ENCODE data around the gene CBX6.
A peak's percentile ranks its signal among the peaks of the same experiment; 100 is the strongest.
"Not testable (repeated sequence)": the region's sequence is repeated elsewhere in the genome, so short reads cannot be mapped to it uniquely, and the experiment has no call there.

CBX6 gene

GRCh38 chr22:38872172-38872830 is at the start of gene CBX6:
Gene CBX6 (minus strand): TSS chr22:38872216. CDS start chr22:38872190, 26 bp downstream.
- DNase-seq, result peak; percentile 96

GRCh38 chr22:38921806-38922205 is 49.8 kb upstream of the CBX6 start:
- DNase-seq, result no peak

- no peak for DNase-seq
Observed at GRCh38 chr22:38921120-38921519, 49.1 kb upstream of the CBX6 start.

GRCh38 chr22:38919631-38920190 is 47.7 kb upstream of the CBX6 start:
- DNase-seq, result no peak

- DNase-seq, result no peak
Observed at GRCh38 chr22:38911434-38911833, 39.4 kb upstream of the CBX6 start.

- no peak for DNase-seq
Observed at GRCh38 chr22:38907767-38908166, 35.8 kb upstream of the CBX6 start.

GRCh38 chr22:38906052-38906451 is 34.0 kb upstream of the CBX6 start:
- no peak for DNase-seq

- DNase-seq, result not testable (repeated sequence)
Observed at GRCh38 chr22:38904052-38904617, 32.1 kb upstream of the CBX6 start.

GRCh38 chr22:38901111-38901641 is 29.2 kb upstream of the CBX6 start:
- no peak for DNase-seq

GRCh38 chr22:38900677-38901076 is 28.7 kb upstream of the CBX6 start:
- DNase-seq, result no peak

- no peak for DNase-seq
Observed at GRCh38 chr22:38891256-38891655, 19.2 kb upstream of the CBX6 start.

GRCh38 chr22:38890377-38890776 is 18.4 kb upstream of the CBX6 start:
- DNase-seq, result no peak

- DNase-seq, result no peak
Observed at GRCh38 chr22:38886333-38886732, 14.3 kb upstream of the CBX6 start.

GRCh38 chr22:38882972-38883622 is 11.1 kb upstream of the CBX6 start:
- DNase-seq, result no peak

- no peak for DNase-seq
Observed at GRCh38 chr22:38881997-38882879, 10.2 kb upstream of the CBX6 start.

- no peak for DNase-seq
Observed at GRCh38 chr22:38881464-38881871, 9.5 kb upstream of the CBX6 start.

GRCh38 chr22:38879961-38880360 is 7.9 kb upstream of the CBX6 start:
- DNase-seq, result no peak

GRCh38 chr22:38879108-38879729 is 7.2 kb upstream of the CBX6 start:
- DNase-seq, result no peak

GRCh38 chr22:38878001-38878400 is 6.0 kb upstream of the CBX6 start:
- DNase-seq, result no peak

- no peak for DNase-seq
Observed at GRCh38 chr22:38874529-38875222, 2.7 kb upstream of the CBX6 start.

Measured in activated CD8-positive, alpha-beta memory T cell treated with anti-CD3 and anti-CD28 coated beads, Interleukin-2, amount 50 U/mL, for 4 hours (primary cell).